Measurements from ENCODE around the gene RBMS3. TPM values are rescaled to one million over a fixed set of nuclear protein-coding genes. Genes with fewer than 3 reads are reported as not detected.

The RBMS3 gene
- total and polyA plus RNA-seq, 2 of the 8 experiments (the other 6 are each of a cell fraction or from before 2014, with no cell fraction given) = 3.7 to 6.9 TPM

DNA sequence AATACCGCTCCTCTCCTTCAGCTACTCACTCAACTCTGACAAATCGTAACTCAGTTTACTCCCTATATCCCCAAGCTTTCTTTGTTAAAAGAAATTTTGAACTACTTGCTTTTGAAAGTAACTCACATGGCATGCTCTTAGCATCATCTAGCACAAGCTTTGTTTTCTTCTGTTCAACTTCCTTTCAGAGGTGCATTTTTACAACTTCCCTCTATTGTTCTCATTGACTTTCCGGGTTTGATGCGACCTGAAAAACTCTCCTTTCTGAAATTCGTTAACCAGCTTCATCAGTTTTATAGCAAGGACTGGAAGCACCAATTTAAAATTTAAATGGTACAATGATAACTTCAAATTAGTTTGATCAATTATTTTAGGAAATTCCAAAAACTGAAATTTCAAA is 696.0 kb downstream of the RBMS3 start:
- no peaks in the 10 kb centered on the region for H3K27me3 ChIP-seq (replicated peaks in 1 of 4; ENCODE audit: control insufficient read depth in 3 of 4, extremely low read depth in 1 of 4, insufficient read depth in 3 of 4, low read length in 3 of 4)
- POLR2A ChIA-PET (ENCODE audit: partially characterized antibody) = interaction anchor here (0.6 kb wide), 1 partner anchor 311 kb away, joined by 3 read pairs; no protein-coding TSS in a partner anchor
- H3K56ac ChIP-seq (replicated peaks; ENCODE audit: insufficient read length, low read depth, low read length) = no peak overlapping the region
- H2BK12ac ChIP-seq (ENCODE audit: low read depth, low read length) = no peak overlapping the region
- no peak overlapping the region for H2BK5ac ChIP-seq (ENCODE audit: low read depth, low read length)
- no peak overlapping the region for H3K4me3 ChIP-seq (ENCODE audit: extremely low read depth in 1 of 4, insufficient read depth in 2 of 4, low read depth in 3 of 4, low read length in 4 of 4)
- no peaks in the 10 kb centered on the region for H4K20me1 ChIP-seq (replicated peaks in 1 of 2; ENCODE audit: control insufficient read depth in 1 of 2, insufficient read depth in 2 of 2, low read length in 2 of 2)
- no peak overlapping the region for H3K9ac ChIP-seq (replicated peaks in 1 of 4; ENCODE audit: extremely low read depth in 1 of 4, low read depth in 3 of 4, low read length in 3 of 4)
- H3K23me2 ChIP-seq (ENCODE audit: low read depth, low read length) = no peaks in the 10 kb centered on the region
- peaks cover 0 to 9% (median 2%) of the 10 kb centered on the region in 4 experiments; a peak in 2 of 8 replicates for H3K36me3 ChIP-seq (ENCODE audit: control insufficient read depth in 2 of 4, insufficient read depth in 4 of 4, low read length in 3 of 4)
- H3K4me1 ChIP-seq (replicated peaks in 1 of 4; ENCODE audit: control insufficient read depth in 3 of 4, insufficient read depth in 4 of 4, low read length in 3 of 4) = peaks cover 0 to 10% (median under 1%) of the 10 kb centered on the region in 4 experiments; a peak in 2 of 7 replicates
- H2BK20ac ChIP-seq (ENCODE audit: low read length) = no peak overlapping the region
- no peak overlapping the region for H3K23ac ChIP-seq (ENCODE audit: insufficient read length)
- no peak overlapping the region for H3K4me2 ChIP-seq (ENCODE audit: insufficient read depth in 1 of 2, low read depth in 2 of 2, low read length in 2 of 2)
- H2BK15ac ChIP-seq (ENCODE audit: low read length) = no peak overlapping the region
- no peak overlapping the region for H3K27ac ChIP-seq (ENCODE audit: low read depth, low read length)
- H2AFZ ChIP-seq (ENCODE audit: low read length) = no peak overlapping the region
- no peak overlapping the region for H2BK120ac ChIP-seq (replicated peaks; ENCODE audit: low read depth, low read length)
- H3K79me1 ChIP-seq (ENCODE audit: low read depth, low read length) = no peaks in the 10 kb centered on the region
- no peak for DNase-seq (ENCODE audit: low read depth in 1 of 2, low spot score in 2 of 2)
- 96% methylated on average over 5 of the region's 5 CpGs; no CpG with 5 or more reads in 1 of the 2 experiments for WGBS, 2 experiments (ENCODE audit: extremely low coverage in 1 of 2, insufficient coverage in 1 of 2, insufficient read length in 1 of 2, insufficient replicate concordance in 2 of 2, low coverage in 1 of 2, low lambda C conversion rate in 2 of 2, missing lambda C conversion rate in 1 of 2)
- H3K18ac ChIP-seq (ENCODE audit: extremely low read depth, low read length) = no peak overlapping the region
- H3K79me2 ChIP-seq (ENCODE audit: control insufficient read depth in 1 of 2, insufficient read depth in 2 of 2, low read length in 2 of 2) = no peaks in the 10 kb centered on the region
- H3K4ac ChIP-seq (replicated peaks; ENCODE audit: insufficient read length, low read depth, low read length) = no peak overlapping the region
- H3K14ac ChIP-seq (ENCODE audit: insufficient read length) = no peak overlapping the region
- no peak overlapping the region for H4K91ac ChIP-seq (replicated peaks; ENCODE audit: insufficient read length, low read length)
- no peak overlapping the region for H4K5ac ChIP-seq (ENCODE audit: insufficient read length, low read depth, low read length)
- TF ChIP-seq BCL11A (IDR thresholded peaks at IDR 0.05; ENCODE audit: low read depth in 2 of 2, low read length in 2 of 2) (no peak), POLR2AphosphoS5 (IDR thresholded peaks at IDR 0.05; ENCODE audit: low read depth, low read length) (no peak), SIX5 (IDR thresholded peaks at IDR 0.05; ENCODE audit: low read depth, low read length) (no peak), SP1 (IDR thresholded peaks at IDR 0.05; ENCODE audit: low read depth, low read length) (no peak), TBP (IDR thresholded peaks at IDR 0.05; ENCODE audit: low read depth, low read length) (no peak), KDM1A (IDR thresholded peaks at IDR 0.05; ENCODE audit: borderline replicate concordance, low read length) (no peak), RFX5 (IDR thresholded peaks at IDR 0.05; ENCODE audit: borderline replicate concordance, low read depth, low read length) (no peak), RNF2 (IDR thresholded peaks at IDR 0.05; ENCODE audit: borderline replicate concordance, low read depth, low read length, missing control alignments, poor library complexity, severe bottlenecking) (no peak), BRCA1 (IDR thresholded peaks at IDR 0.05; ENCODE audit: low read depth, low read length) (no peak)
- TF ChIP-seq, protein P1, sequence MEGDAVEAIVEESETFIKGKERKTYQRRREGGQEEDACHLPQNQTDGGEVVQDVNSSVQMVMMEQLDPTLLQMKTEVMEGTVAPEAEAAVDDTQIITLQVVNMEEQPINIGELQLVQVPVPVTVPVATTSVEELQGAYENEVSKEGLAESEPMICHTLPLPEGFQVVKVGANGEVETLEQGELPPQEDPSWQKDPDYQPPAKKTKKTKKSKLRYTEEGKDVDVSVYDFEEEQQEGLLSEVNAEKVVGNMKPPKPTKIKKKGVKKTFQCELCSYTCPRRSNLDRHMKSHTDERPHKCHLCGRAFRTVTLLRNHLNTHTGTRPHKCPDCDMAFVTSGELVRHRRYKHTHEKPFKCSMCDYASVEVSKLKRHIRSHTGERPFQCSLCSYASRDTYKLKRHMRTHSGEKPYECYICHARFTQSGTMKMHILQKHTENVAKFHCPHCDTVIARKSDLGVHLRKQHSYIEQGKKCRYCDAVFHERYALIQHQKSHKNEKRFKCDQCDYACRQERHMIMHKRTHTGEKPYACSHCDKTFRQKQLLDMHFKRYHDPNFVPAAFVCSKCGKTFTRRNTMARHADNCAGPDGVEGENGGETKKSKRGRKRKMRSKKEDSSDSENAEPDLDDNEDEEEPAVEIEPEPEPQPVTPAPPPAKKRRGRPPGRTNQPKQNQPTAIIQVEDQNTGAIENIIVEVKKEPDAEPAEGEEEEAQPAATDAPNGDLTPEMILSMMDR (IDR thresholded peaks at IDR 0.05; ENCODE audit: control extremely low read depth in 1 of 3, insufficient read depth in 1 of 3, low read depth in 1 of 3, low read length in 3 of 3) = no peak
- TF ChIP-seq, protein P2, sequence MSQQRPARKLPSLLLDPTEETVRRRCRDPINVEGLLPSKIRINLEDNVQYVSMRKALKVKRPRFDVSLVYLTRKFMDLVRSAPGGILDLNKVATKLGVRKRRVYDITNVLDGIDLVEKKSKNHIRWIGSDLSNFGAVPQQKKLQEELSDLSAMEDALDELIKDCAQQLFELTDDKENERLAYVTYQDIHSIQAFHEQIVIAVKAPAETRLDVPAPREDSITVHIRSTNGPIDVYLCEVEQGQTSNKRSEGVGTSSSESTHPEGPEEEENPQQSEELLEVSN (IDR thresholded peaks at IDR 0.05) = no peak
- CTCF ChIA-PET (ENCODE audit: partially characterized antibody) = no interaction called here
- no peak overlapping the region for H4K8ac ChIP-seq (ENCODE audit: extremely low read depth, insufficient read depth, low read length)
- no peak overlapping the region for H2AK5ac ChIP-seq (ENCODE audit: low read depth, low read length)
- FAIRE-seq = no peak
- H3K9me3 ChIP-seq (ENCODE audit: insufficient read depth in 2 of 2, low read depth in 1 of 2, low read length in 1 of 2) = peaks cover 6 to 9% of the 10 kb centered on the region in 2 experiments; a peak in 3 of 4 replicates
